Stomach (tissue), 9 donors: ENCODE measurements around the gene SOCS7. TPM values are rescaled to one million over a fixed set of nuclear protein-coding genes. Genes with fewer than 3 reads are reported as not detected.

ENCODE experiments used
- DNase-seq, 2 donors: peaks; one replicate each; pipeline versions ENCODE4 v3.0.0 to v3.0.0-alpha.2; 2013 to 2019
- H3K27ac ChIP-seq, 5 donors: fragments of 200-600 bp in 4 of 5; sonication (generic) in 4 of 5; one replicate each; pipeline ENCODE4 v1.5.1; 2013 to 2019; ENCODE audit warnings: mild to moderate bottlenecking in 1 of 5, moderate library complexity in 1 of 5
- H3K27me3 ChIP-seq, 3 donors: fragments of 200-600 bp; sonication (generic); one replicate each; pipeline ENCODE4 v1.5.1; 2017 to 2019; ENCODE audit warnings: mixed run types in 1 of 3
- H3K36me3 ChIP-seq, 4 donors: fragments of 200-600 bp; sonication (generic); 1 replicate in 3 of 4; 2 replicates in 1 of 4; pipeline ENCODE4 v1.5.1; 2016 to 2019
- H3K4me1 ChIP-seq, 4 donors: fragments of 200-600 bp; sonication (generic); one replicate each; pipeline ENCODE4 v1.5.1; 2016 to 2019
- H3K4me3 ChIP-seq, 4 donors: fragments of 200-600 bp; sonication (generic) in 3 of 4; one replicate each; pipeline ENCODE4 v1.5.1; 2016 to 2019; ENCODE audit warnings: mild to moderate bottlenecking in 1 of 4
- H3K9me3 ChIP-seq, 4 donors: fragments of 200-600 bp; sonication (generic); one replicate each; pipeline ENCODE4 v1.5.1; 2016 to 2019
- CTCF ChIP-seq, 7 experiments: fragments of 450-650 bp in 4 of 7; fragments of 200-600 bp in 3 of 7; sonication (generic) in 3 of 7; IDR thresholded peaks; one replicate each; pipeline ENCODE4 v1.5.1; 2016 to 2019; ENCODE audit warnings: antibody characterized with exemption in 7 of 7, control low read depth in 2 of 7, mild to moderate bottlenecking in 1 of 7
- EP300 ChIP-seq: sonication (generic); formaldehyde crosslinking; IDR thresholded peaks from one replicate; pipeline ENCODE4 v1.6.1; 2017; ENCODE audit warnings: antibody characterized with exemption
- POLR2A ChIP-seq, 4 donors: fragments of 450-650 bp; IDR thresholded peaks; one replicate each; pipeline ENCODE4 v1.6.1; 2016; ENCODE audit warnings: antibody characterized with exemption in 4 of 4, control low read depth in 2 of 4, mild to moderate bottlenecking in 1 of 4, moderate library complexity in 1 of 4
- POLR2AphosphoS5 ChIP-seq, 3 donors: sonication (generic); formaldehyde crosslinking; IDR thresholded peaks; one replicate each; pipeline ENCODE4 v1.6.1; 2016; ENCODE audit warnings: antibody characterized with exemption in 3 of 3
- WGBS, 5 donors: extraction: QIAGEN DNeasy Blood & Tissue Kit in 3 of 5; methylation state at CpG; one replicate each; pipeline versions ENCODE4 v1.1.5 to v1.1.7; 2013 to 2018; 5-methylcytosine and 5-hydroxymethylcytosine counted together
- intact Hi-C: fragments of 100-400 bp; cut with DNase I; formaldehyde crosslinking; loops from one replicate; pipeline ENCODE4 v1.15.1; 2023; ENCODE audit warnings: low total_unique reads
- polyA plus RNA-seq, 3 donors: library from polyadenylated mRNA; stranded (reverse); fragments of 200-250 nt; gene quantifications; one replicate each; pipeline ENCODE4 v1.2.3, GENCODE V29; 2013
- total RNA-seq, 5 donors: library from RNA; depleted of rRNA; stranded (reverse); fragments of >200 nt; gene quantifications; one replicate each; pipeline versions ENCODE4 v1.1.0 to v1.2.3, GENCODE V29; 2014 to 2016
- donor health status: healthy with polysubstance abuse.
- donor health status: Bipolar disorder and iron deficiency.
- donor health status: healthy.

Gene SOCS7
- total and polyA plus RNA-seq, 8 donors, result 2.5 to 52.4 (median 11.3) TPM

- Histone ChIP-seq H3K27ac (peak overlapping the region in 4 of 5 donors; percentile 68 to 90 (median 78)), H3K36me3 (no peaks in the 10 kb centered on the region), H3K4me3 (no peak overlapping the region), H3K4me1 (peaks cover 28 to 73% (median 51%) of the 10 kb centered on the region in 4 donors), H3K27me3 (peaks cover 0 to 26% (median 16%) of the 10 kb centered on the region in 3 donors), H3K9me3 (no peaks in the 10 kb centered on the region)
- WGBS, 5 donors, result 66 to 80% (median 76%) methylated on average over 13 of the region's 13 CpGs
- peak in 1 of 2 donors; percentile 37 for DNase-seq
- TF ChIP-seq CTCF (IDR thresholded peaks at IDR 0.05) (no peak), POLR2AphosphoS5 (IDR thresholded peaks at IDR 0.05) (no peak), POLR2A (IDR thresholded peaks at IDR 0.05) (no peak), EP300 (no peak)
- intact Hi-C loops, result loop anchor here (10.0 kb wide), 1 partner anchor 50 kb away; no protein-coding TSS in a partner anchor
These were observed 73.4 kb downstream of the SOCS7 start for GRCh38 chr17:38425031-38425430.

- TF ChIP-seq EP300, result no peak
- no peak for TF ChIP-seq CTCF (IDR thresholded peaks at IDR 0.05)
- TF ChIP-seq POLR2A (IDR thresholded peaks at IDR 0.05), result no peak
- TF ChIP-seq POLR2AphosphoS5 (IDR thresholded peaks at IDR 0.05), result no peak
- Histone ChIP-seq H3K27me3 (peaks cover 0 to 19% (median 9%) of the 10 kb centered on the region in 3 donors), H3K36me3 (no peaks in the 10 kb centered on the region), H3K4me3 (no peak overlapping the region), H3K9me3 (no peaks in the 10 kb centered on the region), H3K27ac (peak overlapping the region in 4 of 5 donors; percentile 86 to 94 (median 89)), H3K4me1 (peaks cover 28 to 73% (median 50%) of the 10 kb centered on the region in 4 donors)
- 52 to 70% (median 59%) methylated on average over 9 of the region's 9 CpGs for WGBS, 5 donors
- DNase-seq, result peak in 1 of 2 donors; percentile 67
- intact Hi-C loops, result loop anchor here (10.0 kb wide), 1 partner anchor 49 kb away; no protein-coding TSS in a partner anchor
These were observed 74.1 kb downstream of the SOCS7 start for GRCh38 chr17:38425744-38426143.

- no peak for DNase-seq
- Histone ChIP-seq H3K27ac (peak overlapping the region in 4 of 5 donors; percentile 86 to 94 (median 89)), H3K4me1 (peaks cover 23 to 73% (median 48%) of the 10 kb centered on the region in 4 donors), H3K27me3 (peaks cover 0 to 12% (median 4%) of the 10 kb centered on the region in 3 donors), H3K9me3 (no peaks in the 10 kb centered on the region), H3K4me3 (no peak overlapping the region), H3K36me3 (no peaks in the 10 kb centered on the region)
- TF ChIP-seq POLR2A (IDR thresholded peaks at IDR 0.05) (no peak), EP300 (no peak), CTCF (IDR thresholded peaks at IDR 0.05) (no peak), POLR2AphosphoS5 (IDR thresholded peaks at IDR 0.05) (no peak)
- intact Hi-C loops, result loop anchor here (10.0 kb wide), 1 partner anchor 48 kb away; no protein-coding TSS in a partner anchor
These were observed 74.8 kb downstream of the SOCS7 start for GRCh38 chr17:38426441-38426840.

GRCh38 chr17:38427160-38427949, 75.7 kb downstream of the SOCS7 start:
- peak in 1 of 2 donors; percentile 27 for DNase-seq
- Histone ChIP-seq H3K9me3 (no peaks in the 10 kb centered on the region), H3K36me3 (no peaks in the 10 kb centered on the region), H3K27ac (peak overlapping the region in 4 of 5 donors; percentile 86 to 94 (median 89)), H3K27me3 (peaks cover 0 to 3% (median 0%) of the 10 kb centered on the region in 3 donors), H3K4me3 (peak overlapping the region; percentile 77 to 94 (median 86)), H3K4me1 (peaks cover 18 to 71% (median 46%) of the 10 kb centered on the region in 4 donors)
- 56 to 64% (median 58%) methylated on average over 7 of the region's 7 CpGs for WGBS, 5 donors
- TF ChIP-seq EP300 (no peak), CTCF (IDR thresholded peaks at IDR 0.05) (no peak), POLR2AphosphoS5 (IDR thresholded peaks at IDR 0.05) (no peak), POLR2A (IDR thresholded peaks at IDR 0.05) (no peak)
- intact Hi-C loops, result loop anchor here (10.0 kb wide), 1 partner anchor 47 kb away; no protein-coding TSS in a partner anchor
